PFSK-1 (cell line): ENCODE results near the gene SKI.

Source experiments
- FOXP2 ChIP-seq: optimal IDR thresholded peaks from 2 replicates; pipeline ENCODE3; 2011; ENCODE audit warnings: borderline replicate concordance, control low read depth, inconsistent platforms; ENCODE audit not compliant: insufficient read depth; ENCODE audit errors: extremely low read length, extremely low read depth
- POLR2AphosphoS5 ChIP-seq: IDR thresholded peaks from 2 replicates; pipeline ENCODE4 v1.6.1; 2012; ENCODE audit warnings: low read depth, mild to moderate bottlenecking, control low read depth, low read length, moderate library complexity
- SIN3A ChIP-seq: IDR thresholded peaks from 2 replicates; pipeline ENCODE4 v1.6.1; 2012; ENCODE audit warnings: mild to moderate bottlenecking, low read length, moderate library complexity, borderline replicate concordance; ENCODE audit not compliant: insufficient read depth
- TAF1 ChIP-seq: IDR thresholded peaks from 2 replicates; pipeline ENCODE4 v1.6.1; 2012; ENCODE audit warnings: low read length, control low read depth, borderline replicate concordance; ENCODE audit not compliant: insufficient read depth
- TF ChIP-seq, protein P1 (sequence below), 2 experiments: IDR thresholded peaks; 2 replicates each; pipeline versions ENCODE4 v1.6.1 to v1.8.0; 2011 to 2012; ENCODE audit warnings: low read depth in 2 of 2, low read length in 2 of 2, control low read depth in 1 of 2, inconsistent platforms in 1 of 2, mild to moderate bottlenecking in 1 of 2, moderate library complexity in 1 of 2; ENCODE audit not compliant: insufficient read depth in 1 of 2

SKI gene

DNA sequence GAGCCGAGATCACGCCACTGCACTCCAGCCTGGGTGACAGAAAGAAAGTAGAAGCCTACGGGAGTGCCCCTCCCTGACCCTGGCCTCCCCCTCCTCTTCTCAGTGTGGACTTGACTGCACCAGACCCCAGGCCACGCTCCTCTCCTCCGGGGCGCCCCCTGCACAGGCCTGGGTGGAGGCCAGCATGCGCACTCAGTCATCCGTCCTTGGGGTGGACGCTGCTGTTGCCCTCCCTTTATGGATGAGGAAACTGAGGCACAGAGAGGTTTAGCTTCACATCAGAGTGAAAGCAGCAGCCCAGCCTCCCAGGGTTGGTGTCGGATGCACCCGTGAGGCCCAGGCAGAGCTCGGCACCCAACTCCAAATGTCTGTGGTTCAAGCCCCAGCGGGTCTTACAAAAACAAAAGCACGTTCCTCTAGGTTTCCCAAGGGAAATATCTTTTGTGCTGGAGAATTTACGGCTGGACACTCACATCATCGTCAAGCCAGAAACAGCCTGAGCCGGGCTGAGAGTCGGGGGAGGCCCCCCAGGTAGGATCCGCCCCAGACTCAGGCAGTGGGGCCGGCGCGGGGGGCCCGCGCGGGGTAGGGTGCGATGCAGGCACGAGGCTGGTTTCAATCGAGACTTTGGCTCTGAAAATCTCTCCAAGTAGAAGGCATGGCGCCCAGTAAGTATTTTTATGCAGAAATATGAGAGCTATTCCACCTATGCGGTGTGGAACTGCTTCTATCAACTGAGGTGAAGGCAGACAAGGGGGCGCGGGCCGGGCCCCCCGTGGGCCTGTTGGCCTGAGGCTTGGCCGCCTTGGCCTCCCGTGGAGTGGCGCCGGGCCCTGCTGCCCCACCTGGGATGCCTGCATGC is 126.6 kb downstream of the SKI start:
- no peak for TF ChIP-seq SIN3A
- no peak for TF ChIP-seq FOXP2
- TF ChIP-seq, protein P1, sequence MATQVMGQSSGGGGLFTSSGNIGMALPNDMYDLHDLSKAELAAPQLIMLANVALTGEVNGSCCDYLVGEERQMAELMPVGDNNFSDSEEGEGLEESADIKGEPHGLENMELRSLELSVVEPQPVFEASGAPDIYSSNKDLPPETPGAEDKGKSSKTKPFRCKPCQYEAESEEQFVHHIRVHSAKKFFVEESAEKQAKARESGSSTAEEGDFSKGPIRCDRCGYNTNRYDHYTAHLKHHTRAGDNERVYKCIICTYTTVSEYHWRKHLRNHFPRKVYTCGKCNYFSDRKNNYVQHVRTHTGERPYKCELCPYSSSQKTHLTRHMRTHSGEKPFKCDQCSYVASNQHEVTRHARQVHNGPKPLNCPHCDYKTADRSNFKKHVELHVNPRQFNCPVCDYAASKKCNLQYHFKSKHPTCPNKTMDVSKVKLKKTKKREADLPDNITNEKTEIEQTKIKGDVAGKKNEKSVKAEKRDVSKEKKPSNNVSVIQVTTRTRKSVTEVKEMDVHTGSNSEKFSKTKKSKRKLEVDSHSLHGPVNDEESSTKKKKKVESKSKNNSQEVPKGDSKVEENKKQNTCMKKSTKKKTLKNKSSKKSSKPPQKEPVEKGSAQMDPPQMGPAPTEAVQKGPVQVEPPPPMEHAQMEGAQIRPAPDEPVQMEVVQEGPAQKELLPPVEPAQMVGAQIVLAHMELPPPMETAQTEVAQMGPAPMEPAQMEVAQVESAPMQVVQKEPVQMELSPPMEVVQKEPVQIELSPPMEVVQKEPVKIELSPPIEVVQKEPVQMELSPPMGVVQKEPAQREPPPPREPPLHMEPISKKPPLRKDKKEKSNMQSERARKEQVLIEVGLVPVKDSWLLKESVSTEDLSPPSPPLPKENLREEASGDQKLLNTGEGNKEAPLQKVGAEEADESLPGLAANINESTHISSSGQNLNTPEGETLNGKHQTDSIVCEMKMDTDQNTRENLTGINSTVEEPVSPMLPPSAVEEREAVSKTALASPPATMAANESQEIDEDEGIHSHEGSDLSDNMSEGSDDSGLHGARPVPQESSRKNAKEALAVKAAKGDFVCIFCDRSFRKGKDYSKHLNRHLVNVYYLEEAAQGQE (IDR thresholded peaks at IDR 0.05; ENCODE audit: insufficient read depth in 1 of 2, low read depth in 2 of 2, low read length in 2 of 2), result no peak
- TF ChIP-seq POLR2AphosphoS5, result no peak
- no peak for TF ChIP-seq TAF1

DNA sequence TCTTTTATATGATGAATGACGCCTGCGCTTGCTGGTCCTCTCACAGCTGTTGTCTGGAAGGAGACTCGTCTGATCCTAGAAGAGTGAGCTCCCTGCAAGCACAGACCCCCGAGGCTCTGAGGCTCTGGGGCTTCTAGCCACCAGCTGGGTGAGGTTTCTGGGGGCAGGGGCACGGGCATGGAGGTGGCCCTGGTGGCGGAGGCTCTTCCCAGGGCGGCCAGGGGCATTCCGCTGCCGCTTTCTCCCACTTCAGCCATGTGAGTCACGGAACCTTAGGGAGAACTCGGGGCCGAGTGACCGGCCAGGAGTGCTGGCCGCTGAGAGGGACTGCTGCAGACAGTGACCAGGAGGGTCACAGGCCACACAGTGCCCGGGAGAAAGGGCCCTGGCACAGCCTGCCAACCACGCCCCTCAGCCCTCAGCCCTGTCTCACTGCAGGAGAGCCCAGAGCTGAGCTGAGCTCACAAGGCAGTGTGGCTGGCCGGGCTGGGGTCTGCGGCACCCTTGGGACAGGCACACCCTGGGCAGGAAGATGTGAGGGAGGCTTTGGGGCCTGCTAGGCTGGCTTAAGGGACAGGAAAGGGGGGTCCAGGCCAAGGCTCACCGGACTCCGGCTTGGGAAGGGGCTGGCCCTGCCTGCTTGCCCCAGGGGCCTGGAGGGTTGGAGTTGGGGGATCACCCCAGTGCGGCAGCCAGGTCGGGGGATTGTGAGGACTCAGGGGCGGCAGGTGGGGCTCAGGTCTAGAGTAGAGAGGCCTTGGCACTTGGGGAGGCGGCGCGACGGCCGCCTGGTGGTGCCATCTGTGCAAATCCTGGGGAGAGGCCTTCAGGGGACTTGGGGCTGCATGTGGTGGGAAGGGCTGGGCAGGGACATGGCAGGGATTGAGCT is 127.5 kb downstream of the SKI start:
- TF ChIP-seq SIN3A (no peak), POLR2AphosphoS5 (no peak), FOXP2 (no peak), TAF1 (no peak)
- TF ChIP-seq, protein P1 (IDR thresholded peaks at IDR 0.05; ENCODE audit: insufficient read depth in 1 of 2, low read depth in 2 of 2, low read length in 2 of 2), result no peak

DNA sequence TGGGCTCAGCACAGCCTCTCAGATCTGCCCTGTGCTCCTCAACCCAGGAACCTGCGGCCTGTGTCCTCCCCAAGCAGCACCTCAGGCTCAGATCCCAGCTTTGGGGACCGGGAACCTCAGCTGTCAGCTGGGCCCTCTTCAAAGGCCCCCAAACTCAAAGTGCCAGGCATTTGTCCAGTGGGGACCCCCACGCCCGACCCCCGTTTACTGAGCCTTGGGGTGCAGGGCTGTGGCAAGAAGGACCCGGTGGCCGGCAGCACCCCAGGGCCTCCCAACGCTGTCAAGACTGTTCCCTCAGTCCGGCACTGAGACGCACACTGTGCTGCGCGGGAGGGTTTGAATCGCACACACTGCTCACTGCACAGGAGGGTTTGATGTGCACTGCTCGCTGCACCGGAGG is 128.3 kb downstream of the SKI start:
- no peak for TF ChIP-seq TAF1
- no peak for TF ChIP-seq FOXP2
- TF ChIP-seq SIN3A, result no peak
- TF ChIP-seq, protein P1 (IDR thresholded peaks at IDR 0.05; ENCODE audit: insufficient read depth in 1 of 2, low read depth in 2 of 2, low read length in 2 of 2), result no peak
- TF ChIP-seq POLR2AphosphoS5, result no peak

DNA sequence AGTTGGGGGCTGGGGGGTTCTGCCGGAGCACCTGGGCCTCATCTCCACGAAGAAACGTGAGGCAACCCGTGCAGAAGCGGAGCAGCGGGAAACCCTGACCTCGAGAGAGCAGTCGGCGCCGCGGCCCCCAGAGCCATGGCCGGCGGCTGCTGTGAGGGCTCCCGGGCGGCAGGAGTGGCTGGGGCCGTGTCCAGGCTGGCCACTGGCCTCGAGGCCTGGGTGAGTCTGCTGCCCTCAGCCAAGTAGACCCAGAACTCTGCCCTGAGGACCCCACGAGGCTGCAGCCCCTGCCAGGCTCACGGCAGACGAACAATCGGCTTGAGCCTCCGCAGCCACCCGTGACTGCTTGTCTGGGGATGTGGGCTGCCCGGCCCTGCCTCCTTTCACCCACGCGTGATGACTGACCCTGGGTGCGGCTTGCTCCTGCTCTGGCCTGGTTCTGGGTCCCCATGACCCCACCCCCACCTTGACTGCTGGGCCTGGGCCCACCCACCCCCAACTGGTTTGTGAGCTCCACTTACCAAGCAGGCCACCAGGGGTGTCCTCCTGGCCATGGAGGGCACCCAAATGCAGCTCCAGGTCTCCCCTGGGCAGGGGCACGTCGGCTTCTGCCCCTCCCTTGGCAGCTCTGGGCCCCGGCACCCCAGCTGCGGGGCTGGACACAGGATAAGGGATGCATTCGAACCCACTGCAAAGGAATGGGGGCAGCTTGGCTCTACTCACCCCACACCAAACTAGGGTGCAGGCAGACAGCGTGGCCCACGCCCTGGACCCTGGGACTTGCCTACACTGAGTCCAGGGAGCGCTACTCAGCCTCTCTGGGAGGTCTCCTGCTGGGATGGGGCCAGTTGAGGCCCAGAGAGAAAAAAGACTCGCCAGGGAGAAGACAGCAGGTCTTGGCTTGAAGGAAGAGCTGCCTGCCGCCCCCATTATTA is 129.1 kb downstream of the SKI start:
- TF ChIP-seq TAF1 (no peak), POLR2AphosphoS5 (no peak), SIN3A (no peak), FOXP2 (no peak)
- TF ChIP-seq, protein P1 (IDR thresholded peaks at IDR 0.05; ENCODE audit: insufficient read depth in 1 of 2, low read depth in 2 of 2, low read length in 2 of 2), result no peak
